GM12873 (cell line): ENCODE measurements around the gene BMAL1.

Source experiments
- TF ChIP-seq, protein P1 (sequence below): IDR thresholded peaks from 2 replicates; pipeline ENCODE4 v1.5.1; 2012; ENCODE audit warnings: low read depth, mild to moderate bottlenecking, moderate library complexity, low read length, control low read depth; ENCODE audit not compliant: insufficient read depth; ENCODE audit errors: missing control alignments

Gene BMAL1

DNA sequence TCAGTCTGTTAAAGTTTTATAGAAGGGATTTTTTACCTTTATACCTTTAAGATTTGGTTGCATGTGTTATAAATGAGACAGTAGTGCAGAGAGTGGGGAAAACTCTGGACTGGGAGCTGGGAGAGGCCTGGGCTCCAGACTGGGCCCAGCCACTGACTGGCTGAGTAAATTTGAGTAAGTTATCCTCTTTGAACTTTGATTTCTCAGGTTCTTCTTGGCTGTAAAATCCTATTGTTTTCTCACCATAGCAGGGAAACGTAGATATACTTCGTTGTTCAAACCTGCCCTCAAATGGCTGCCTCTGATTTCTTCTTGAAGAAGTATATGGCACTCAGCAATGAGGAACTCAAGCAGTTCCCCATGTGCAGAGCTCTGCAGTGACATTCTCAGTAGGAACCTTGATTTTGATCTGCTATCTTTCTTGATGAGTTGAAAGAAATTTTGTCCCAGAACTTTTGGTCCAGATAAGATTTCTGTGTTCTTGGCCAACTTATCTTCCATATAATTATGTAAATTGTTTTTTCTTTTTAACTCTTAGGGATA lies 8.8 kb downstream of the BMAL1 start:
- TF ChIP-seq, protein P1, sequence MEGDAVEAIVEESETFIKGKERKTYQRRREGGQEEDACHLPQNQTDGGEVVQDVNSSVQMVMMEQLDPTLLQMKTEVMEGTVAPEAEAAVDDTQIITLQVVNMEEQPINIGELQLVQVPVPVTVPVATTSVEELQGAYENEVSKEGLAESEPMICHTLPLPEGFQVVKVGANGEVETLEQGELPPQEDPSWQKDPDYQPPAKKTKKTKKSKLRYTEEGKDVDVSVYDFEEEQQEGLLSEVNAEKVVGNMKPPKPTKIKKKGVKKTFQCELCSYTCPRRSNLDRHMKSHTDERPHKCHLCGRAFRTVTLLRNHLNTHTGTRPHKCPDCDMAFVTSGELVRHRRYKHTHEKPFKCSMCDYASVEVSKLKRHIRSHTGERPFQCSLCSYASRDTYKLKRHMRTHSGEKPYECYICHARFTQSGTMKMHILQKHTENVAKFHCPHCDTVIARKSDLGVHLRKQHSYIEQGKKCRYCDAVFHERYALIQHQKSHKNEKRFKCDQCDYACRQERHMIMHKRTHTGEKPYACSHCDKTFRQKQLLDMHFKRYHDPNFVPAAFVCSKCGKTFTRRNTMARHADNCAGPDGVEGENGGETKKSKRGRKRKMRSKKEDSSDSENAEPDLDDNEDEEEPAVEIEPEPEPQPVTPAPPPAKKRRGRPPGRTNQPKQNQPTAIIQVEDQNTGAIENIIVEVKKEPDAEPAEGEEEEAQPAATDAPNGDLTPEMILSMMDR: no peak

DNA sequence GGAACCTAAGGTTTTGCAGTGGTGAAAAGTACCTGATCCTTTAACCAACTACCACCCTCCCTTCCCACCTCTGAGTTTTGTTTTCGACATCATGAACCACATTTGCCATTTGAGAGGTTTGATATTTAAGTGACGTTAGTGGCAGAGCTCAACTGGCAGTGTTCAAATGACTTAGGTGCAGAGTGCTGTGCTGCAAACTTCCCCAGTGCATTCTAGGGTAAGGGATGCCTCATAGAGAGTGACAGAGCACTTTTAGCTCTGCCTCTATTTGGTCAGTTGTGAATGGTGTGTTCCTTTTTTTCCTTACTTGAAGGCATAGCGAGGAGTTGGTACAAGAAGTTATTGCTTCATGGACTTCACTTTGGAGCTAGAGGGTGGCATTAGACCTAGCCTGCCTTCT lies 9.4 kb downstream of the BMAL1 start:
- TF ChIP-seq, protein P1: no peak

DNA sequence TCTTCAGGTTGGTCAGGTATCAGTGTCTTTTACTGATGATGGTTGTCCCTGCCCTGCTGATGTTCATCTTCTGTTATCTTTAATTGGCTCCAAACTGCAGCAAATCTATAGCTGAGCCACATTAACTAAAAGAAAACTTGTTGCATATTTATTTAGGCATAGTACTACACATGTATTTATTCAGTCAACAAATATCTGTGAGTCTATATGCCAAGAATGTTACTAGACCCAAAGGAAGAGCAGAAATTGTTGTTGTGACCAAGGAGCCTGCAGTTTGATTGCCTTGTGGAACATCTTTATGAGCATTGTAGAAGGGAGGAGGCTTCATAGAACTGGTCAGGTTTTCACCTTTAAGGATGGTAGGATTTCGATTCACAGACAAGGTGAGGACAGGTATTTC lies 10.1 kb downstream of the BMAL1 start:
- TF ChIP-seq, protein P1: no peak

- TF ChIP-seq, protein P1: no peak
These were observed 10.9 kb downstream of the BMAL1 start for GRCh38 chr11:13288375-13289029.

GRCh38 chr11:13289081-13289480 lies 11.5 kb downstream of the BMAL1 start:
- TF ChIP-seq, protein P1: no peak

DNA sequence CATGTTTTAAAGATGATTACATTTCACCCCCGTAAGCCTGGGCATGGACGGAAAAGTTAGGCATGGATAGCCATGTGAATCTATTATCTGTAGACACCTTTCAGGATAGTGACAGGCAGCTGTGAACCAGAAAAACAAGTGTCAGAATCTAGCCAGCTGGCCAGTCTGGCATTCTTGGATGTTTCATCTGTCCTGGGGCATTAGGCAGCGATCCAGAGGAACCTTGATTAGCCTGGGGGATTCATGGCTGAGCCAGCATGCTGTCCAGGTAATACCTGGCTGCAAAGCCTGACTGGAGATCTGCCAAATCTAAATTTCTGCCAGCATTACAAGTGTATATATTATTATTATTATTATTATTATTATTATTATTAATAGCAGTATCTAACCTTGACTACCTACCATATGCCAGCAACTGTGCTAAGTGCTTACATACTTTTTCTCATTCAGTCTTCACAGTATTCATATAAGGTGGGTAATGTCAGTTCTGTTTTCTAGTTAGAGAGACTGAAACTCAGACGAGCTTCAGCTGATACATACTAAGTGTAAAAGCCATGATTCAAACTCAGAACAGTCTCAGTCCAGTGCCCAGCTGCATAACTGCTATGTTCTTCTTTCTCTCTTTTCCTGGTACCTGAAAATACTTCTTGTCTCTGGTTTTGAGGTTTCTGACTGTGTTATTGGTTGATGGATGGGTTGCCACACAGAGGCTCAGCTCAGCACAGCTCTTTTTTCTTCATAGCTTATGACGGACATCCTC lies 12.8 kb downstream of the BMAL1 start:
- TF ChIP-seq, protein P1: no peak

DNA sequence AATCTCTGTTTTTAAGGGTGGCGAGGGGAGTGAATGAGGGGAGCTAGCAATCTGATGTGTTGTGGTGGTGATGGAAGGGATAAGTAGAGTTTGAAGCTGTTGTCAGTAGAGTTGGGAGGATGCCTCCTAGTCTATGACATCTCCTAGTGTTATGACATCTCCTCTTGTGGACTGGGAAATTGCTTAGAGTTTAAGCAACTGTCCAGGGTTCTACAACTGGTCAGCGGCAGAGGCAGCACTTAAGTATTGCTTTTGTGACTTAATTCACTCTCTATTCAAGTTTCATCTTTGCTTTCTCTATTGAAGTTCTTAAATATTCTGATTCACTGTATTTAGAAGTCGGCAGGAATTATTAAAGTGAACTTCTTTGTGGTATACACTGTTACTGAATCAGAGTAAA lies 13.8 kb downstream of the BMAL1 start:
- TF ChIP-seq, protein P1: no peak
